ENCODE data around the gene CYP2A7. TPM values are rescaled to one million over a fixed set of nuclear protein-coding genes. Genes with fewer than 3 reads are reported as not detected.
"Not testable (repeated sequence)": the region's sequence is repeated elsewhere in the genome, so short reads cannot be mapped to it uniquely, and the experiment has no call there.

Gene CYP2A7
- total RNA-seq, 1 donor from 2014 or later: not detected

DNA sequence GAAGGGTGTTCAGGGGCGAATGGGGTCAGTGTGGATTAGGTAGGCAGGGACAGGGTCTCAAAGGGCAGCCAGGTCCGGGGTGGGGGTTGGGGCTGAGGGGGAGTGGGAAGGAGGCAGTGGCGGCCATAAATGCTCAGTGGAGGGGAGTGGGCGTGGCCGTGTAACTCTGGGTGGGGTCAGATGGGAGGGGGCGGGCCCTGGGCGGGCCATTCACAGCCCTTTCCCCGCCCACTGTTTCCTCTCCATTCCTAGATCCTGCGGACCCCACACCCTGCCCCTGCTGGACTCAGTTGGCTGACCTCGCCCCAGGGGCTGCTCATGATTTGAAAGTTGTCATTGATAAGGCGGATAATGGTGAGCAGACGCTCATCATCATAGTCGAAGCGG is 55.7 kb downstream of the CYP2A7 start:
- intact Hi-C loops (cut with DNase I); ATAC-seq; DNase-seq (ENCODE audit: low spot score): not testable (repeated sequence)

DNA sequence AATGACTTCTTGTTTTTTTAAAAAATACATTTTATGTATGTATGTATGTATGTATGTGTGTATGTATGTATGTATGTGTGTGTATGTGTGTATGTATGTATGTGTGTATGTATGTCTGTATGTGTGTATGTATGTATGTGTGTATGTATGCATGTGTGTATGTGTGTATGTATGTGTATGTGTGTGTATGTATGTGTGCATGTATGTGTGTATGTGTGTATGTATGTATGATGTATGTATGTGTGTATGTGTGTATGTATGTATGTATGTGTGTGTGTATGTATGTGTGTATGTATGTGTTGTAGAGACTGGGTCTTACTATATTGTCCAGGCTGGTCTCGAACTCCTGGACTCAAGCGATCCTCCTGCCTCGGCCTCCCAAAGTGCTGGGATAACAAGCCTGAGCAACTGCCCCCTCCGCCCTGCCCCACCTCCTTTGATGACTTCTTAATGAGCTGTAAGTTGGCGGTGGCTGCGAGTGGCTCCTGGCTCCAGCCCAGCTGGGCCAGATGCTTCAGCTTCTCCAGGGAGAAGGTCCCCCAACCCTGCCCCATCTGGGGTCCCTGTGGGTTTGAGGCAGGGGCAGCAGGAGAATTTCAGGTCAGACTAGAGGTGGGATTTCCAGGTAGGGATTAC is 56.5 kb downstream of the CYP2A7 start:
- DNase-seq (ENCODE audit: low spot score); intact Hi-C loops (cut with DNase I); ATAC-seq: not testable (repeated sequence)

Other genes starting within 250 kb of the CYP2A7 start
- 123 TPM for gene NUMBL, start 191.6 kb downstream of the CYP2A7 start, total RNA-seq
- gene COQ8B, start 165.3 kb downstream of the CYP2A7 start, total RNA-seq: 45.4 TPM
- 26.2 TPM for gene ITPKC, start 165.1 kb downstream of the CYP2A7 start, total RNA-seq
- gene ACTMAP, start 131.8 kb downstream of the CYP2A7 start, total RNA-seq: 6.1 TPM
- gene SNRPA, start 131.0 kb downstream of the CYP2A7 start, total RNA-seq: 58.3 TPM
- 173 TPM for gene MIA, start 106.7 kb downstream of the CYP2A7 start, total RNA-seq
- gene RAB4B, start 104.0 kb downstream of the CYP2A7 start, total RNA-seq: 29.5 TPM
- 109 TPM for gene EGLN2, start 83.0 kb downstream of the CYP2A7 start, total RNA-seq
- gene CYP2A6, start 31.8 kb downstream of the CYP2A7 start, total RNA-seq: not detected
- not detected for gene CYP2B6, start 109.1 kb upstream of the CYP2A7 start, total RNA-seq
- not detected for gene CYP2A13, start 206.2 kb upstream of the CYP2A7 start, total RNA-seq
- not detected for gene CYP2F1, start 232.2 kb upstream of the CYP2A7 start, total RNA-seq